H1 (cell line): ENCODE results near the gene PPARA. TPM values are rescaled to one million over a fixed set of nuclear protein-coding genes. Genes with fewer than 3 reads are reported as not detected.

Experiments
- CTBP2 ChIP-seq: IDR thresholded peaks from 2 replicates; pipeline ENCODE4 v1.7.0; 2011; ENCODE audit warnings: borderline replicate concordance, mild to moderate bottlenecking, moderate library complexity, mixed read lengths, low read length; ENCODE audit not compliant: insufficient read depth, insufficient read length
- HDAC6 ChIP-seq: IDR thresholded peaks from one replicate; pipeline ENCODE4 v1.7.1; 2012; ENCODE audit warnings: low read depth, mild to moderate bottlenecking, inconsistent platforms, low read length, moderate library complexity
- polyA plus RNA-seq, 7 experiments: library from polyadenylated mRNA; depleted of rRNA in 3 of 7; stranded (reverse) in 5 of 7; unstranded in 2 of 7; fragments of >200 nt in 5 of 7; fragments of 200-250 nt in 2 of 7; gene quantifications; 1 replicate in 5 of 7; 2 replicates in 1 of 7; 4 replicates in 1 of 7; pipeline versions ENCODE4 v1.2.1 to v1.2.3, GENCODE V29; 2011 to 2013; ENCODE audit warnings: missing spikeins in 2 of 7, mixed read lengths in 2 of 7
- total RNA-seq: library from RNA; stranded (reverse); fragmentation: NEBNext Ultra II Directional; extraction: Animal tissue kit (Norgen Biotek cat#: 25700); gene quantifications from 2 replicates; pipeline ENCODE4 v1.2.1, GENCODE V29; 2021
- TF ChIP-seq, protein P1 (sequence below): fragments of 300-600 bp; sonication (generic); IDR thresholded peaks from 2 replicates; pipeline ENCODE4 v1.7.1; 2012; ENCODE audit warnings: low read length, moderate library complexity, mild to moderate bottlenecking, inconsistent platforms; ENCODE audit not compliant: insufficient replicate concordance
- TF ChIP-seq, protein P2 (sequence below), 3 experiments: IDR thresholded peaks; 1 replicate in 2 of 3; 2 replicates in 1 of 3; pipeline versions ENCODE4 v1.5.1 to v1.6.1; 2011; ENCODE audit warnings: low read length in 3 of 3, mild to moderate bottlenecking in 3 of 3, inconsistent platforms in 2 of 3, low read depth in 1 of 3, moderate library complexity in 1 of 3; ENCODE audit not compliant: insufficient read depth in 1 of 3; ENCODE audit errors: control extremely low read depth in 1 of 3

The PPARA gene
- total and polyA plus RNA-seq, 2 of the 8 experiments (the other 6 are each of a cell fraction or from before 2014, with no cell fraction given), result 3.1 to 8.2 TPM

DNA sequence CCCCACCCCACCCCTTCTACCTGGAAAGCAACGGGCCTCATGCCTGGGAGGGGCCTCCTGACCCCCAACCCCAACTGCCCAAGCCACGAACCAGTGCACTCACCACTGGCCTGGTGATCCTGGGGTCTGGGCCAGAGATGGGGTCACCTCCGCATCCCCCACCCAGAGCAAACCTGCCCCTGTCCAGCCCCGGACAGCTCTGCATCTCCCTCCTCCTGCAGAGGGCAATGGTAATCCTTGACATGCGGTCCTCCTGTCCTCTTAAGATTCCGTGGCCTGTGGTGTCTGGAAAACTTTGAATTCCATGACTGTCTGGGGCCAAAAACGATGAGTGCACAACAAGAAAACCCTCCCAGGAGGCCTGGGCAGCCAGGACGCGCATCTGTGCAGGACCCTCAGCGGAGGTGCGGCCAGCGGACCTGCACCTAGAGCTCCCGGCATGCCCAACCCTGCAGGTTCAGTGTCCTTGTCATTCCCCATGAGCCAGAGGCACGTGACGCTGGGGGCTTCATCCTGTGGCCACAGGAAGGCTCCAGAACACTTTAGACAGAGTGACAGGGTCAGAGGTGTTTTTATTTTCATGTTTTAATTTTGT is 16.1 kb upstream of the PPARA start (continued):
- TF ChIP-seq, protein P1, sequence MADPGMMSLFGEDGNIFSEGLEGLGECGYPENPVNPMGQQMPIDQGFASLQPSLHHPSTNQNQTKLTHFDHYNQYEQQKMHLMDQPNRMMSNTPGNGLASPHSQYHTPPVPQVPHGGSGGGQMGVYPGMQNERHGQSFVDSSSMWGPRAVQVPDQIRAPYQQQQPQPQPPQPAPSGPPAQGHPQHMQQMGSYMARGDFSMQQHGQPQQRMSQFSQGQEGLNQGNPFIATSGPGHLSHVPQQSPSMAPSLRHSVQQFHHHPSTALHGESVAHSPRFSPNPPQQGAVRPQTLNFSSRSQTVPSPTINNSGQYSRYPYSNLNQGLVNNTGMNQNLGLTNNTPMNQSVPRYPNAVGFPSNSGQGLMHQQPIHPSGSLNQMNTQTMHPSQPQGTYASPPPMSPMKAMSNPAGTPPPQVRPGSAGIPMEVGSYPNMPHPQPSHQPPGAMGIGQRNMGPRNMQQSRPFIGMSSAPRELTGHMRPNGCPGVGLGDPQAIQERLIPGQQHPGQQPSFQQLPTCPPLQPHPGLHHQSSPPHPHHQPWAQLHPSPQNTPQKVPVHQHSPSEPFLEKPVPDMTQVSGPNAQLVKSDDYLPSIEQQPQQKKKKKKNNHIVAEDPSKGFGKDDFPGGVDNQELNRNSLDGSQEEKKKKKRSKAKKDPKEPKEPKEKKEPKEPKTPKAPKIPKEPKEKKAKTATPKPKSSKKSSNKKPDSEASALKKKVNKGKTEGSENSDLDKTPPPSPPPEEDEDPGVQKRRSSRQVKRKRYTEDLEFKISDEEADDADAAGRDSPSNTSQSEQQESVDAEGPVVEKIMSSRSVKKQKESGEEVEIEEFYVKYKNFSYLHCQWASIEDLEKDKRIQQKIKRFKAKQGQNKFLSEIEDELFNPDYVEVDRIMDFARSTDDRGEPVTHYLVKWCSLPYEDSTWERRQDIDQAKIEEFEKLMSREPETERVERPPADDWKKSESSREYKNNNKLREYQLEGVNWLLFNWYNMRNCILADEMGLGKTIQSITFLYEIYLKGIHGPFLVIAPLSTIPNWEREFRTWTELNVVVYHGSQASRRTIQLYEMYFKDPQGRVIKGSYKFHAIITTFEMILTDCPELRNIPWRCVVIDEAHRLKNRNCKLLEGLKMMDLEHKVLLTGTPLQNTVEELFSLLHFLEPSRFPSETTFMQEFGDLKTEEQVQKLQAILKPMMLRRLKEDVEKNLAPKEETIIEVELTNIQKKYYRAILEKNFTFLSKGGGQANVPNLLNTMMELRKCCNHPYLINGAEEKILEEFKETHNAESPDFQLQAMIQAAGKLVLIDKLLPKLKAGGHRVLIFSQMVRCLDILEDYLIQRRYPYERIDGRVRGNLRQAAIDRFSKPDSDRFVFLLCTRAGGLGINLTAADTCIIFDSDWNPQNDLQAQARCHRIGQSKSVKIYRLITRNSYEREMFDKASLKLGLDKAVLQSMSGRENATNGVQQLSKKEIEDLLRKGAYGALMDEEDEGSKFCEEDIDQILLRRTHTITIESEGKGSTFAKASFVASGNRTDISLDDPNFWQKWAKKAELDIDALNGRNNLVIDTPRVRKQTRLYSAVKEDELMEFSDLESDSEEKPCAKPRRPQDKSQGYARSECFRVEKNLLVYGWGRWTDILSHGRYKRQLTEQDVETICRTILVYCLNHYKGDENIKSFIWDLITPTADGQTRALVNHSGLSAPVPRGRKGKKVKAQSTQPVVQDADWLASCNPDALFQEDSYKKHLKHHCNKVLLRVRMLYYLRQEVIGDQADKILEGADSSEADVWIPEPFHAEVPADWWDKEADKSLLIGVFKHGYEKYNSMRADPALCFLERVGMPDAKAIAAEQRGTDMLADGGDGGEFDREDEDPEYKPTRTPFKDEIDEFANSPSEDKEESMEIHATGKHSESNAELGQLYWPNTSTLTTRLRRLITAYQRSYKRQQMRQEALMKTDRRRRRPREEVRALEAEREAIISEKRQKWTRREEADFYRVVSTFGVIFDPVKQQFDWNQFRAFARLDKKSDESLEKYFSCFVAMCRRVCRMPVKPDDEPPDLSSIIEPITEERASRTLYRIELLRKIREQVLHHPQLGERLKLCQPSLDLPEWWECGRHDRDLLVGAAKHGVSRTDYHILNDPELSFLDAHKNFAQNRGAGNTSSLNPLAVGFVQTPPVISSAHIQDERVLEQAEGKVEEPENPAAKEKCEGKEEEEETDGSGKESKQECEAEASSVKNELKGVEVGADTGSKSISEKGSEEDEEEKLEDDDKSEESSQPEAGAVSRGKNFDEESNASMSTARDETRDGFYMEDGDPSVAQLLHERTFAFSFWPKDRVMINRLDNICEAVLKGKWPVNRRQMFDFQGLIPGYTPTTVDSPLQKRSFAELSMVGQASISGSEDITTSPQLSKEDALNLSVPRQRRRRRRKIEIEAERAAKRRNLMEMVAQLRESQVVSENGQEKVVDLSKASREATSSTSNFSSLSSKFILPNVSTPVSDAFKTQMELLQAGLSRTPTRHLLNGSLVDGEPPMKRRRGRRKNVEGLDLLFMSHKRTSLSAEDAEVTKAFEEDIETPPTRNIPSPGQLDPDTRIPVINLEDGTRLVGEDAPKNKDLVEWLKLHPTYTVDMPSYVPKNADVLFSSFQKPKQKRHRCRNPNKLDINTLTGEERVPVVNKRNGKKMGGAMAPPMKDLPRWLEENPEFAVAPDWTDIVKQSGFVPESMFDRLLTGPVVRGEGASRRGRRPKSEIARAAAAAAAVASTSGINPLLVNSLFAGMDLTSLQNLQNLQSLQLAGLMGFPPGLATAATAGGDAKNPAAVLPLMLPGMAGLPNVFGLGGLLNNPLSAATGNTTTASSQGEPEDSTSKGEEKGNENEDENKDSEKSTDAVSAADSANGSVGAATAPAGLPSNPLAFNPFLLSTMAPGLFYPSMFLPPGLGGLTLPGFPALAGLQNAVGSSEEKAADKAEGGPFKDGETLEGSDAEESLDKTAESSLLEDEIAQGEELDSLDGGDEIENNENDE, result no peak
- TF ChIP-seq CTBP2 (no peak), HDAC6 (no peak)
- TF ChIP-seq, protein P2, sequence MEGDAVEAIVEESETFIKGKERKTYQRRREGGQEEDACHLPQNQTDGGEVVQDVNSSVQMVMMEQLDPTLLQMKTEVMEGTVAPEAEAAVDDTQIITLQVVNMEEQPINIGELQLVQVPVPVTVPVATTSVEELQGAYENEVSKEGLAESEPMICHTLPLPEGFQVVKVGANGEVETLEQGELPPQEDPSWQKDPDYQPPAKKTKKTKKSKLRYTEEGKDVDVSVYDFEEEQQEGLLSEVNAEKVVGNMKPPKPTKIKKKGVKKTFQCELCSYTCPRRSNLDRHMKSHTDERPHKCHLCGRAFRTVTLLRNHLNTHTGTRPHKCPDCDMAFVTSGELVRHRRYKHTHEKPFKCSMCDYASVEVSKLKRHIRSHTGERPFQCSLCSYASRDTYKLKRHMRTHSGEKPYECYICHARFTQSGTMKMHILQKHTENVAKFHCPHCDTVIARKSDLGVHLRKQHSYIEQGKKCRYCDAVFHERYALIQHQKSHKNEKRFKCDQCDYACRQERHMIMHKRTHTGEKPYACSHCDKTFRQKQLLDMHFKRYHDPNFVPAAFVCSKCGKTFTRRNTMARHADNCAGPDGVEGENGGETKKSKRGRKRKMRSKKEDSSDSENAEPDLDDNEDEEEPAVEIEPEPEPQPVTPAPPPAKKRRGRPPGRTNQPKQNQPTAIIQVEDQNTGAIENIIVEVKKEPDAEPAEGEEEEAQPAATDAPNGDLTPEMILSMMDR (IDR thresholded peaks at IDR 0.05; ENCODE audit: control extremely low read depth in 1 of 3, insufficient read depth in 1 of 3, low read depth in 1 of 3, low read length in 3 of 3), result no peak
